Endothelial cell of umbilical vein (primary cell): ENCODE data around the gene COL5A3. TPM values are rescaled to one million over a fixed set of nuclear protein-coding genes. Genes with fewer than 3 reads are reported as not detected.

Experiments used
- BruUV-seq: library from RNA; stranded (reverse); fragments of 400-500 nt; replicated peaks from 2 replicates; lab custom pipeline; 2021; lab: Mats Ljungman, UMichigan
- CTCF ChIA-PET: fragments of 300-600, 350-600 bp; sonication (Branson Sonifier 250); formaldehyde crosslinking; loops from one replicate; lab custom pipeline; 2021; ENCODE audit warnings: antibody characterized with exemption, inconsistent platforms; lab: Charles Lee
- POLR2A ChIA-PET: fragments of 300-600, 350-600 bp; sonication (Branson Sonifier 250); formaldehyde crosslinking; loops from one replicate; lab custom pipeline; 2021; ENCODE audit warnings: antibody characterized with exemption, inconsistent platforms; lab: Charles Lee
- DNase-seq: peaks from one replicate; pipeline ENCODE4 v3.0.0-alpha.2; 2011; ENCODE audit warnings: low read depth, low spot score
- FAIRE-seq: peaks from 2 replicates; lab custom pipeline; 2011; peaks lifted over from hg19 to GRCh38; lab: Jason Lieb, UNC
- H2AFZ ChIP-seq: 2 replicates; pipeline ENCODE4 v1.6.0; 2012; ENCODE audit warnings: low read depth, low read length, control low read depth, inconsistent platforms
- H3K27ac ChIP-seq: 2 replicates; pipeline ENCODE4 v1.5.1; 2011; ENCODE audit warnings: low read depth, mild to moderate bottlenecking, control low read depth, low read length, moderate library complexity; ENCODE audit not compliant: insufficient read depth
- H3K27me3 ChIP-seq, 2 experiments: 2 replicates each; pipeline versions ENCODE4 v1.6.0 to v1.6.1; 2011; ENCODE audit warnings: low read length in 2 of 2, mixed read lengths in 1 of 2; ENCODE audit not compliant: control insufficient read depth in 2 of 2, insufficient read depth in 2 of 2
- H3K36me3 ChIP-seq, 2 experiments: 2 replicates in 1 of 2; 3 replicates in 1 of 2; pipeline ENCODE4 v1.5.1; 2011; ENCODE audit warnings: low read length in 2 of 2, mild to moderate bottlenecking in 1 of 2, moderate library complexity in 1 of 2; ENCODE audit not compliant: control insufficient read depth in 2 of 2, insufficient read depth in 2 of 2; ENCODE audit errors: extremely low read depth in 1 of 2
- H3K4me1 ChIP-seq: 3 replicates; pipeline ENCODE4 v1.5.1; 2011; ENCODE audit warnings: mild to moderate bottlenecking, low read length; ENCODE audit not compliant: control insufficient read depth, insufficient read depth; ENCODE audit errors: extremely low read depth
- H3K4me2 ChIP-seq: 2 replicates; pipeline ENCODE4 v1.6.1; 2011; ENCODE audit warnings: low read length, control low read depth, mixed read lengths; ENCODE audit not compliant: insufficient read depth
- H3K4me3 ChIP-seq, 3 experiments: fragments of 200-600 bp in 1 of 3; sonication (generic), shearing (Covaris generic) in 1 of 3; replicated peaks in 1 of 3; 2 replicates each; pipeline ENCODE4 v1.5.1; 2011 to 2016; ENCODE audit warnings: control low read depth in 3 of 3, low read length in 3 of 3, mild to moderate bottlenecking in 2 of 3, inconsistent platforms in 1 of 3, low read depth in 1 of 3, moderate library complexity in 1 of 3; ENCODE audit not compliant: insufficient read depth in 1 of 3
- H3K79me2 ChIP-seq: 2 replicates; pipeline ENCODE4 v1.6.0; 2012; ENCODE audit warnings: low read length, inconsistent platforms; ENCODE audit not compliant: control insufficient read depth, insufficient read depth
- H3K9ac ChIP-seq: replicated peaks from 2 replicates; pipeline ENCODE3; 2011; ENCODE audit warnings: low read length, control low read depth; ENCODE audit not compliant: insufficient read depth; ENCODE audit errors: extremely low read depth
- H3K9me1 ChIP-seq: replicated peaks from 3 replicates; pipeline ENCODE4 v1.6.0; 2011; ENCODE audit warnings: mild to moderate bottlenecking, low read length; ENCODE audit not compliant: control insufficient read depth, insufficient read depth; ENCODE audit errors: extremely low read depth
- H3K9me3 ChIP-seq: replicated peaks from 2 replicates; pipeline ENCODE4 v1.5.1; 2012; ENCODE audit warnings: low read length, inconsistent platforms; ENCODE audit not compliant: control insufficient read depth, insufficient read depth
- H4K20me1 ChIP-seq: replicated peaks from 2 replicates; pipeline ENCODE3; 2011; ENCODE audit warnings: mild to moderate bottlenecking, low read length; ENCODE audit not compliant: control insufficient read depth, insufficient read depth; ENCODE audit errors: extremely low read depth
- CTCF ChIP-seq, 2 donors: IDR thresholded peaks; 1 replicate in 1 of 2; 2 replicates in 1 of 2; pipeline ENCODE4 v1.5.1; 2011; ENCODE audit warnings: low read length in 2 of 2, mild to moderate bottlenecking in 2 of 2, moderate library complexity in 2 of 2, control low read depth in 1 of 2, inconsistent platforms in 1 of 2, low read depth in 1 of 2; ENCODE audit not compliant: insufficient read depth in 1 of 2; ENCODE audit errors: extremely low read depth in 1 of 2
- EZH2 ChIP-seq: IDR thresholded peaks from 2 replicates; pipeline ENCODE4 v1.6.1; 2012; ENCODE audit warnings: borderline replicate concordance, low read depth, mild to moderate bottlenecking, moderate library complexity, low read length, inconsistent platforms; ENCODE audit not compliant: severe bottlenecking
- FOS ChIP-seq: IDR thresholded peaks from 2 replicates; pipeline ENCODE4 v1.6.1; 2011; ENCODE audit warnings: mild to moderate bottlenecking, low read length, moderate library complexity, borderline replicate concordance; ENCODE audit not compliant: insufficient read depth
- GATA2 ChIP-seq: IDR thresholded peaks from 2 replicates; pipeline ENCODE4 v1.7.0; 2011; ENCODE audit warnings: low read depth, mild to moderate bottlenecking, moderate library complexity, mixed read lengths, low read length; ENCODE audit not compliant: insufficient read length, insufficient read depth
- JUN ChIP-seq: IDR thresholded peaks from 2 replicates; pipeline ENCODE4 v1.6.1; 2011; ENCODE audit warnings: borderline replicate concordance, low read depth; ENCODE audit not compliant: insufficient read length, insufficient read depth
- MAX ChIP-seq: IDR thresholded peaks from 2 replicates; pipeline ENCODE4 v1.6.1; 2011; ENCODE audit not compliant: insufficient read depth, insufficient read length
- MYC ChIP-seq: IDR thresholded peaks from one replicate; pipeline ENCODE4 v1.6.1; 2011; ENCODE audit warnings: mild to moderate bottlenecking, low read depth, low read length
- POLR2A ChIP-seq: IDR thresholded peaks from 2 replicates; pipeline ENCODE4 v1.6.1; 2012; ENCODE audit warnings: low read depth, mild to moderate bottlenecking, control low read depth, low read length
- POLR2AphosphoS5 ChIP-seq: IDR thresholded peaks from 2 replicates; pipeline ENCODE4 v1.6.1; 2012; ENCODE audit warnings: low read depth, mild to moderate bottlenecking, control low read depth, low read length, moderate library complexity; ENCODE audit not compliant: insufficient read depth
- dilution Hi-C: fragments of 300-500 bp; cut with MboI; formaldehyde crosslinking; loops from one replicate; pipeline ENCODE4 v1.15.0; 2019; ENCODE audit warnings: low sequenced_read_pairs; ENCODE audit not compliant: extremely low pct_ligation_motif_present
- intact Hi-C: fragments of 100-400 bp; cut with micrococcal nuclease; formaldehyde crosslinking; loops from one replicate; pipeline ENCODE4 v1.10.0; 2022
- polyA plus RNA-seq, 4 experiments: library from polyadenylated mRNA; depleted of rRNA in 3 of 4; stranded (reverse) in 3 of 4; unstranded in 1 of 4; fragments of >200 nt; gene quantifications; 2 replicates each; pipeline versions ENCODE4 v1.2.1 to v1.2.3, GENCODE V29; 2011 to 2012; ENCODE audit warnings: missing spikeins in 1 of 4
- total RNA-seq: library from RNA; stranded (reverse); gene quantifications from 2 replicates; pipeline ENCODE4 v1.2.3, GENCODE V29; 2021

COL5A3 gene
- total and polyA plus RNA-seq, 2 donors (not counting 3 experiments of a cell fraction or from before 2014, with no cell fraction given) = not detected

GRCh38 chr19:10044390-10044789 is 34.1 kb upstream of the COL5A3 start:
- peak; percentile 10 for DNase-seq

More at GRCh38 chr19:10044390-10044789, 34.1 kb upstream of the COL5A3 start:
- TF ChIP-seq EZH2 = no peak
- TF ChIP-seq POLR2A = no peak
- TF ChIP-seq FOS = no peak
- TF ChIP-seq CTCF (IDR thresholded peaks at IDR 0.05; ENCODE audit: extremely low read depth in 1 of 2, insufficient read depth in 1 of 2, low read depth in 1 of 2, low read length in 2 of 2) = no peak
- TF ChIP-seq GATA2 = no peak
- no peak for TF ChIP-seq MYC
- TF ChIP-seq POLR2AphosphoS5 = no peak
- TF ChIP-seq MAX = no peak
- no peak for TF ChIP-seq JUN
- BruUV-seq = no TSS peak
- H4K20me1 ChIP-seq = no peaks in the 10 kb centered on the region
- no peak overlapping the region for H3K4me2 ChIP-seq
- ChIA-PET CTCF (no interaction called here), POLR2A (no interaction called here)
- H3K27ac ChIP-seq = no peak overlapping the region
- FAIRE-seq = no peak
- intact Hi-C loops (no loop called here), dilution Hi-C loops (no loop called here)
- no peaks in the 10 kb centered on the region for H3K79me2 ChIP-seq
- no peak overlapping the region for H2AFZ ChIP-seq
- H3K27me3 ChIP-seq = no peaks in the 10 kb centered on the region
- no peaks in the 10 kb centered on the region for H3K36me3 ChIP-seq
- no peaks in the 10 kb centered on the region for H3K9me1 ChIP-seq
- no peaks in the 10 kb centered on the region for H3K9me3 ChIP-seq
- H3K9ac ChIP-seq = no peak overlapping the region
- H3K4me1 ChIP-seq = no peaks in the 10 kb centered on the region
- no peak overlapping the region for H3K4me3 ChIP-seq
